H1 (cell line): ENCODE measurements around the gene KCNJ5. TPM values are rescaled to one million over a fixed set of nuclear protein-coding genes. Genes with fewer than 3 reads are reported as not detected.
A peak's percentile ranks its signal among the peaks of the same experiment; 100 is the strongest.

Experiments used
- CTCF ChIA-PET: fragments of 300-600 bp; sonication (Branson Sonifier 250); formaldehyde crosslinking; loops from one replicate; lab custom pipeline; 2021; ENCODE audit not compliant: partially characterized antibody; lab: Charles Lee
- POLR2A ChIA-PET: fragments of 300-600 bp; sonication (Branson Sonifier 250); formaldehyde crosslinking; loops from one replicate; lab custom pipeline; 2021; ENCODE audit warnings: inconsistent platforms; ENCODE audit not compliant: partially characterized antibody; lab: Charles Lee
- DNase-seq, 2 experiments: peaks; one replicate each; pipeline versions ENCODE4 v3.0.0 to v3.0.0-alpha.2; 2010 to 2022; ENCODE audit warnings: low spot score in 2 of 2, low read depth in 1 of 2, mixed read lengths in 1 of 2
- FAIRE-seq: peaks from 2 replicates; lab custom pipeline; 2011; peaks lifted over from hg19 to GRCh38; lab: Jason Lieb, UNC
- H2AFZ ChIP-seq: 2 replicates; pipeline ENCODE4 v1.8.1; 2012; ENCODE audit warnings: low read length, inconsistent platforms
- H2AK5ac ChIP-seq: 2 replicates; pipeline ENCODE4 v1.6.1; 2013; ENCODE audit warnings: low read depth, low read length
- H2BK120ac ChIP-seq: replicated peaks from 2 replicates; pipeline ENCODE3; 2013; ENCODE audit warnings: low read depth, low read length, inconsistent platforms
- H2BK12ac ChIP-seq: 2 replicates; pipeline ENCODE4 v1.6.1; 2013; ENCODE audit warnings: low read depth, low read length
- H2BK15ac ChIP-seq: 2 replicates; pipeline ENCODE4 v1.6.1; 2013; ENCODE audit warnings: low read length
- H2BK20ac ChIP-seq: 2 replicates; pipeline ENCODE4 v1.6.1; 2013; ENCODE audit warnings: low read length
- H2BK5ac ChIP-seq: 2 replicates; pipeline ENCODE4 v1.6.1; 2013; ENCODE audit warnings: low read depth, low read length
- H3K14ac ChIP-seq: 2 replicates; pipeline ENCODE4 v1.6.1; 2013; ENCODE audit warnings: inconsistent platforms; ENCODE audit not compliant: insufficient read length
- H3K18ac ChIP-seq: 2 replicates; pipeline ENCODE4 v1.6.1; 2013; ENCODE audit warnings: low read length; ENCODE audit errors: extremely low read depth
- H3K23ac ChIP-seq: 2 replicates; pipeline ENCODE4 v1.6.1; 2013; ENCODE audit warnings: inconsistent platforms; ENCODE audit not compliant: insufficient read length
- H3K23me2 ChIP-seq: 2 replicates; pipeline ENCODE4 v1.6.1; 2013; ENCODE audit warnings: low read depth, low read length
- H3K27ac ChIP-seq: 2 replicates; pipeline ENCODE4 v1.6.1; 2011; ENCODE audit warnings: low read depth, low read length, inconsistent platforms
- H3K27me3 ChIP-seq, 4 experiments: replicated peaks in 1 of 4; 1 replicate in 1 of 4; 2 replicates in 3 of 4; pipeline versions ENCODE4 v1.6.1 to v1.8.1; 2011 to 2013; ENCODE audit warnings: low read length in 3 of 4, mild to moderate bottlenecking in 3 of 4, inconsistent platforms in 2 of 4, mixed read lengths in 2 of 4, moderate library complexity in 1 of 4; ENCODE audit not compliant: control insufficient read depth in 3 of 4, insufficient read depth in 3 of 4; ENCODE audit errors: extremely low read depth in 1 of 4
- H3K36me3 ChIP-seq, 4 experiments: 2 replicates each; pipeline versions ENCODE4 v1.6.1 to v1.8.1; 2011 to 2013; ENCODE audit warnings: mild to moderate bottlenecking in 4 of 4, low read length in 3 of 4, moderate library complexity in 2 of 4, control low read depth in 1 of 4, inconsistent platforms in 1 of 4; ENCODE audit not compliant: insufficient read depth in 4 of 4, control insufficient read depth in 2 of 4
- H3K4ac ChIP-seq: replicated peaks from 2 replicates; pipeline ENCODE3; 2013; ENCODE audit warnings: low read length, low read depth, mixed read lengths, inconsistent platforms; ENCODE audit not compliant: insufficient read length
- H3K4me1 ChIP-seq, 4 experiments: replicated peaks in 1 of 4; 1 replicate in 1 of 4; 2 replicates in 3 of 4; pipeline versions ENCODE4 v1.6.1 to v1.8.1; 2011 to 2013; ENCODE audit warnings: low read length in 3 of 4, inconsistent platforms in 2 of 4, mixed read lengths in 1 of 4; ENCODE audit not compliant: insufficient read depth in 4 of 4, control insufficient read depth in 3 of 4
- H3K4me2 ChIP-seq, 2 experiments: 2 replicates each; pipeline versions ENCODE4 v1.6.1 to v1.8.1; 2011 to 2013; ENCODE audit warnings: low read depth in 2 of 2, low read length in 2 of 2, control low read depth in 1 of 2, inconsistent platforms in 1 of 2, mild to moderate bottlenecking in 1 of 2; ENCODE audit not compliant: insufficient read depth in 1 of 2
- H3K4me3 ChIP-seq, 4 experiments: fragments of 200-600, 300-600 bp in 1 of 4; sonication (generic), shearing (Covaris generic), sonication (Bioruptor Twin) in 1 of 4; 2 replicates each; pipeline versions ENCODE4 v1.5.1 to v1.8.1; 2011 to 2016; ENCODE audit warnings: low read length in 4 of 4, low read depth in 3 of 4, control low read depth in 2 of 4, inconsistent platforms in 2 of 4, mild to moderate bottlenecking in 2 of 4, mixed read lengths in 1 of 4, moderate library complexity in 1 of 4; ENCODE audit not compliant: insufficient read depth in 2 of 4; ENCODE audit errors: extremely low read depth in 1 of 4
- H3K56ac ChIP-seq: replicated peaks from 2 replicates; pipeline ENCODE3; 2013; ENCODE audit warnings: low read depth, mild to moderate bottlenecking, mixed read lengths, low read length, inconsistent platforms; ENCODE audit not compliant: insufficient read length
- H3K79me1 ChIP-seq: 2 replicates; pipeline ENCODE4 v1.6.1; 2013; ENCODE audit warnings: low read depth, low read length, control low read depth
- H3K79me2 ChIP-seq, 2 experiments: 2 replicates each; pipeline versions ENCODE4 v1.6.1 to v1.8.1; 2012 to 2013; ENCODE audit warnings: low read length in 2 of 2, mild to moderate bottlenecking in 2 of 2, inconsistent platforms in 1 of 2; ENCODE audit not compliant: insufficient read depth in 2 of 2, control insufficient read depth in 1 of 2
- H3K9ac ChIP-seq, 4 experiments: replicated peaks in 1 of 4; 1 replicate in 1 of 4; 2 replicates in 3 of 4; pipeline versions ENCODE4 v1.6.1 to v1.8.1; 2011 to 2013; ENCODE audit warnings: low read depth in 3 of 4, low read length in 3 of 4, control low read depth in 2 of 4, mild to moderate bottlenecking in 2 of 4, moderate library complexity in 2 of 4, inconsistent platforms in 1 of 4; ENCODE audit errors: extremely low read depth in 1 of 4
- H3K9me3 ChIP-seq, 2 experiments: 2 replicates each; pipeline versions ENCODE4 v1.6.1 to v1.8.1; 2012 to 2013; ENCODE audit warnings: mild to moderate bottlenecking in 2 of 2, moderate library complexity in 2 of 2, control low read depth in 1 of 2, inconsistent platforms in 1 of 2, low read depth in 1 of 2, low read length in 1 of 2, mixed read lengths in 1 of 2; ENCODE audit not compliant: insufficient read depth in 2 of 2
- H4K20me1 ChIP-seq, 2 experiments: replicated peaks in 1 of 2; 2 replicates each; pipeline versions ENCODE3 to v1.8.1; 2011 to 2013; ENCODE audit warnings: inconsistent platforms in 2 of 2, low read length in 2 of 2, mild to moderate bottlenecking in 1 of 2; ENCODE audit not compliant: insufficient read depth in 2 of 2, control insufficient read depth in 1 of 2
- H4K5ac ChIP-seq: 2 replicates; pipeline ENCODE4 v1.6.1; 2013; ENCODE audit warnings: low read length, low read depth, mixed read lengths, inconsistent platforms; ENCODE audit not compliant: insufficient read length
- H4K8ac ChIP-seq: 2 replicates; pipeline ENCODE4 v1.8.0; 2013; ENCODE audit warnings: mild to moderate bottlenecking, moderate library complexity, low read length, inconsistent platforms; ENCODE audit not compliant: insufficient read depth; ENCODE audit errors: extremely low read depth
- H4K91ac ChIP-seq: replicated peaks from 2 replicates; pipeline ENCODE3; 2013; ENCODE audit warnings: low read length, mixed read lengths, inconsistent platforms; ENCODE audit not compliant: insufficient read length
- ASH2L ChIP-seq: fragments of 200-600, 300-600 bp; sonication (generic); IDR thresholded peaks from one replicate; pipeline ENCODE4 v1.7.1; 2017; ENCODE audit warnings: low read length
- BCL11A ChIP-seq, 2 experiments: IDR thresholded peaks; one replicate each; pipeline ENCODE4 v1.6.1; 2011; ENCODE audit warnings: low read depth in 2 of 2, low read length in 2 of 2, mild to moderate bottlenecking in 2 of 2
- CHD2 ChIP-seq: IDR thresholded peaks from 2 replicates; pipeline ENCODE4 v1.6.1; 2012; ENCODE audit warnings: low read length, improper control_type of control experiment
- KDM5A ChIP-seq: fragments of 200-600 bp; IDR thresholded peaks from 2 replicates; pipeline ENCODE4 v1.7.1; 2012; ENCODE audit warnings: mild to moderate bottlenecking, low read length, inconsistent platforms, mixed read lengths
- POLR2A ChIP-seq, 2 experiments: IDR thresholded peaks; 1 replicate in 1 of 2; 2 replicates in 1 of 2; pipeline ENCODE4 v1.6.1; 2011; ENCODE audit warnings: low read depth in 2 of 2, low read length in 2 of 2, mild to moderate bottlenecking in 2 of 2; ENCODE audit errors: control extremely low read depth in 1 of 2
- POLR2AphosphoS5 ChIP-seq: IDR thresholded peaks from 2 replicates; pipeline ENCODE4 v1.6.1; 2011; ENCODE audit warnings: low read depth, low read length
- SIN3A ChIP-seq, 2 experiments: IDR thresholded peaks in 1 of 2; conservative IDR thresholded peaks in 1 of 2; 2 replicates each; pipeline ENCODE4 v1.6.1; 2011 to 2012; ENCODE audit warnings: low read length in 2 of 2, improper control_type of control experiment in 1 of 2, low read depth in 1 of 2, mild to moderate bottlenecking in 1 of 2
- SP4 ChIP-seq: IDR thresholded peaks from 2 replicates; pipeline ENCODE4 v1.6.1; 2012; ENCODE audit warnings: low read length, inconsistent platforms
- TEAD4 ChIP-seq: IDR thresholded peaks from 2 replicates; pipeline ENCODE4 v1.6.1; 2012; ENCODE audit warnings: low read depth, low read length, inconsistent platforms, mixed read lengths
- WGBS, 2 experiments: shearing (Covaris generic) in 1 of 2; methylation state at CpG; one replicate each; pipeline versions ENCODE4 v1.1.6 to v1.1.7; 2013 to 2015; ENCODE audit warnings: low lambda C conversion rate in 2 of 2, mixed read lengths in 2 of 2, inconsistent platforms in 1 of 2, low coverage in 1 of 2, missing lambda C conversion rate in 1 of 2; ENCODE audit not compliant: insufficient replicate concordance in 2 of 2, insufficient coverage in 1 of 2, insufficient read length in 1 of 2; ENCODE audit errors: extremely low coverage in 1 of 2, missing lambda C conversion rate in 1 of 2; 5-methylcytosine and 5-hydroxymethylcytosine counted together
- polyA plus RNA-seq, 7 experiments: library from polyadenylated mRNA; depleted of rRNA in 3 of 7; stranded (reverse) in 5 of 7; unstranded in 2 of 7; fragments of >200 nt in 5 of 7; fragments of 200-250 nt in 2 of 7; gene quantifications; 1 replicate in 5 of 7; 2 replicates in 1 of 7; 4 replicates in 1 of 7; pipeline versions ENCODE4 v1.2.1 to v1.2.3, GENCODE V29; 2011 to 2013; ENCODE audit warnings: missing spikeins in 2 of 7, mixed read lengths in 2 of 7
- total RNA-seq: library from RNA; stranded (reverse); fragmentation: NEBNext Ultra II Directional; extraction: Animal tissue kit (Norgen Biotek cat#: 25700); gene quantifications from 2 replicates; pipeline ENCODE4 v1.2.1, GENCODE V29; 2021
- TF ChIP-seq, protein P1 (sequence below), 3 experiments: IDR thresholded peaks; 1 replicate in 2 of 3; 2 replicates in 1 of 3; pipeline versions ENCODE4 v1.5.1 to v1.6.1; 2011; ENCODE audit warnings: low read length in 3 of 3, mild to moderate bottlenecking in 3 of 3, inconsistent platforms in 2 of 3, low read depth in 1 of 3, moderate library complexity in 1 of 3; ENCODE audit not compliant: insufficient read depth in 1 of 3; ENCODE audit errors: control extremely low read depth in 1 of 3
- TF ChIP-seq, protein P2 (sequence below): IDR thresholded peaks from 2 replicates; pipeline ENCODE4 v1.6.1; 2012; ENCODE audit warnings: low read length, inconsistent platforms

The KCNJ5 gene
- total and polyA plus RNA-seq, 2 of the 8 experiments (the other 6 are each of a cell fraction or from before 2014, with no cell fraction given): 0.05 TPM; not detected in 1

DNA sequence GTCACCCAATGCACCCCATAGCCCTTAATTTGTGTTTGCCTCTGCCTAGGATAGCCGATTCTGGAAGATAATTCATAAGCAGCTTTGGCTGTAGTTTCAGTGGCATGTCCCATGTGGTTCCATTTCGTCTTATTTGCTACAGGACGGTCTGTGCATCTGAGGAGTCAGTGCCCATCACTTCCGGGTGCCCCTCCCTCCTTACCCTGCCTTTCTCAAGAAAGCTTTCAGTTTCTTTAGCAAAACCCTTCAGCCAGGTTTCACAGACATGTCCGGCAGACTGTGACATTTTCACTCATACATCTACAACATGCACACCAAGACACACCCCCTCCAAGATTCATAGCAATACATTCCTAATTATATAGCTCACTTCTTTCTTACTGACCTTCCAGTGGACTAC lies 37.2 kb downstream of the KCNJ5 start:
- Histone ChIP-seq H2AFZ (no peak overlapping the region), H3K14ac (no peak overlapping the region), H3K79me1 (no peaks in the 10 kb centered on the region), H3K4me1 (peaks cover 5 to 41% (median 17%) of the 10 kb centered on the region in 4 experiments), H3K23me2 (no peaks in the 10 kb centered on the region), H3K79me2 (no peaks in the 10 kb centered on the region), H3K36me3 (no peaks in the 10 kb centered on the region), H3K9ac (no peak overlapping the region), H3K4me2 (no peak overlapping the region), H2BK20ac (0 out of 2 replicates have a peak overlapping the region, but pooled peaks have one; percentile 27), H3K23ac (no peak overlapping the region), H4K20me1 (no peaks in the 10 kb centered on the region), H4K8ac (no peak overlapping the region), H2BK5ac (no peak overlapping the region), H2AK5ac (no peak overlapping the region), H4K5ac (no peak overlapping the region), H3K27me3 (peaks cover 2 to 50% (median 42%) of the 10 kb centered on the region in 4 experiments), H2BK12ac (no peak overlapping the region), H2BK15ac (no peak overlapping the region), H3K4me3 (no peak overlapping the region), H3K18ac (no peak overlapping the region), H3K4ac (no peak overlapping the region), H2BK120ac (no peak overlapping the region), H3K56ac (no peak overlapping the region), H3K27ac (no peak overlapping the region), H4K91ac (no peak overlapping the region), H3K9me3 (no peaks in the 10 kb centered on the region)
- TF ChIP-seq TEAD4 (no peak), POLR2A (IDR thresholded peaks at IDR 0.05; ENCODE audit: control extremely low read depth in 1 of 2, low read depth in 2 of 2, low read length in 2 of 2) (no peak), SIN3A (conservative IDR thresholded peaks at IDR 0.05 in 1 of 2, IDR thresholded peaks at IDR 0.05 in 1 of 2; ENCODE audit: low read depth in 1 of 2, low read length in 2 of 2) (no peak), SP4 (no peak), BCL11A (IDR thresholded peaks at IDR 0.05; ENCODE audit: low read depth in 2 of 2, low read length in 2 of 2) (no peak), ASH2L (no peak), POLR2AphosphoS5 (no peak), KDM5A (no peak), CHD2 (no peak)
- TF ChIP-seq, protein P1, sequence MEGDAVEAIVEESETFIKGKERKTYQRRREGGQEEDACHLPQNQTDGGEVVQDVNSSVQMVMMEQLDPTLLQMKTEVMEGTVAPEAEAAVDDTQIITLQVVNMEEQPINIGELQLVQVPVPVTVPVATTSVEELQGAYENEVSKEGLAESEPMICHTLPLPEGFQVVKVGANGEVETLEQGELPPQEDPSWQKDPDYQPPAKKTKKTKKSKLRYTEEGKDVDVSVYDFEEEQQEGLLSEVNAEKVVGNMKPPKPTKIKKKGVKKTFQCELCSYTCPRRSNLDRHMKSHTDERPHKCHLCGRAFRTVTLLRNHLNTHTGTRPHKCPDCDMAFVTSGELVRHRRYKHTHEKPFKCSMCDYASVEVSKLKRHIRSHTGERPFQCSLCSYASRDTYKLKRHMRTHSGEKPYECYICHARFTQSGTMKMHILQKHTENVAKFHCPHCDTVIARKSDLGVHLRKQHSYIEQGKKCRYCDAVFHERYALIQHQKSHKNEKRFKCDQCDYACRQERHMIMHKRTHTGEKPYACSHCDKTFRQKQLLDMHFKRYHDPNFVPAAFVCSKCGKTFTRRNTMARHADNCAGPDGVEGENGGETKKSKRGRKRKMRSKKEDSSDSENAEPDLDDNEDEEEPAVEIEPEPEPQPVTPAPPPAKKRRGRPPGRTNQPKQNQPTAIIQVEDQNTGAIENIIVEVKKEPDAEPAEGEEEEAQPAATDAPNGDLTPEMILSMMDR (IDR thresholded peaks at IDR 0.05; ENCODE audit: control extremely low read depth in 1 of 3, insufficient read depth in 1 of 3, low read depth in 1 of 3, low read length in 3 of 3): no peak
- TF ChIP-seq, protein P2, sequence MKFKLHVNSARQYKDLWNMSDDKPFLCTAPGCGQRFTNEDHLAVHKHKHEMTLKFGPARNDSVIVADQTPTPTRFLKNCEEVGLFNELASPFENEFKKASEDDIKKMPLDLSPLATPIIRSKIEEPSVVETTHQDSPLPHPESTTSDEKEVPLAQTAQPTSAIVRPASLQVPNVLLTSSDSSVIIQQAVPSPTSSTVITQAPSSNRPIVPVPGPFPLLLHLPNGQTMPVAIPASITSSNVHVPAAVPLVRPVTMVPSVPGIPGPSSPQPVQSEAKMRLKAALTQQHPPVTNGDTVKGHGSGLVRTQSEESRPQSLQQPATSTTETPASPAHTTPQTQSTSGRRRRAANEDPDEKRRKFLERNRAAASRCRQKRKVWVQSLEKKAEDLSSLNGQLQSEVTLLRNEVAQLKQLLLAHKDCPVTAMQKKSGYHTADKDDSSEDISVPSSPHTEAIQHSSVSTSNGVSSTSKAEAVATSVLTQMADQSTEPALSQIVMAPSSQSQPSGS: no peak
- POLR2A ChIA-PET: no interaction called here
- CTCF ChIA-PET: interaction anchor here (0.6 to 7.8 kb wide), 15 partner anchors 9 to 243 kb away, joined by 3 to 77 read pairs (median 5); partner anchors contain the start of genes KCNJ5 and TP53AIP1
- DNase-seq: no peak
- FAIRE-seq: no peak
- WGBS, 2 experiments: 83% methylated on average over 5 of the region's 5 CpGs; no CpG with 5 or more reads in 1 of the 2 experiments
